Panc1 (cell line): Measurements from ENCODE around the gene DHRS13.

ENCODE experiments used
- CTCF ChIP-seq: fragments of 450-650 bp; IDR thresholded peaks from 2 replicates; pipeline ENCODE4 v1.5.1; 2017; ENCODE audit warnings: mild to moderate bottlenecking
- POLR2AphosphoS5 ChIP-seq: IDR thresholded peaks from 2 replicates; pipeline ENCODE4 v1.6.1; 2012; ENCODE audit warnings: mild to moderate bottlenecking, low read depth, low read length, moderate library complexity
- REST ChIP-seq, 2 experiments: IDR thresholded peaks; 2 replicates each; pipeline ENCODE4 v1.6.1; 2011 to 2012; ENCODE audit warnings: low read depth in 2 of 2, control low read depth in 1 of 2, low read length in 1 of 2, mild to moderate bottlenecking in 1 of 2, moderate library complexity in 1 of 2; ENCODE audit not compliant: insufficient read depth in 1 of 2
- SIN3A ChIP-seq: IDR thresholded peaks from 2 replicates; pipeline ENCODE4 v1.6.1; 2012; ENCODE audit warnings: low read depth, mild to moderate bottlenecking, low read length, moderate library complexity, borderline replicate concordance; ENCODE audit not compliant: insufficient read depth
- TCF7L2 ChIP-seq: IDR thresholded peaks from 2 replicates; pipeline ENCODE4 v1.6.1; 2011; ENCODE audit warnings: mild to moderate bottlenecking, low read depth, low read length, inconsistent platforms

- TF ChIP-seq CTCF: no peak
- no peak for TF ChIP-seq POLR2AphosphoS5
- no peak for TF ChIP-seq TCF7L2
- no peak for TF ChIP-seq REST (IDR thresholded peaks at IDR 0.05; ENCODE audit: insufficient read depth in 1 of 2, low read depth in 2 of 2, low read length in 1 of 2)
- peak; percentile 50; the same call in 1 of the 2 replicates for TF ChIP-seq SIN3A
These were observed 48.0 kb upstream of the DHRS13 start for GRCh38 chr17:28950752-28951427.
